ENCODE data around the gene RTKN.

GRCh38 chr2:74461187-74462053 lies 19.7 kb upstream of the RTKN start:
- TF ChIP-seq CTCF (IDR thresholded peaks at IDR 0.05; ENCODE audit: insufficient read depth, low read length, poor library complexity, severe bottlenecking) (peak; percentile 13), EZH2phosphoT487 (conservative IDR thresholded peaks at IDR 0.05; ENCODE audit: low read length) (no peak)

Measured in SU-DHL-6 (cell line).